SK-N-MC (cell line): ENCODE results near the gene TFF2.

Experiments used
- DNase-seq: peaks from one replicate; pipeline ENCODE4 v3.0.0-alpha.2; 2011; ENCODE audit warnings: low read depth, low spot score
- H3K27ac ChIP-seq: fragments of 200-600 bp; sonication (generic); 2 replicates; pipeline ENCODE4 v1.5.1; 2016; ENCODE audit warnings: mixed run types
- H3K36me3 ChIP-seq: fragments of 200-600 bp; sonication (generic); 2 replicates; pipeline ENCODE4 v1.6.1; 2017; ENCODE audit warnings: antibody characterized with exemption, low read length, mixed read lengths; ENCODE audit not compliant: insufficient read depth
- H3K4me3 ChIP-seq: fragments of 200-600 bp; sonication (generic); 2 replicates; pipeline ENCODE4 v1.5.1; 2016
- H3K9ac ChIP-seq: fragments of 200-600 bp; sonication (generic); 2 replicates; pipeline ENCODE4 v1.8.0; 2017; ENCODE audit warnings: mixed run types, mixed read lengths; ENCODE audit not compliant: insufficient read length
- H3K9me3 ChIP-seq: fragments of 200-600 bp; sonication (generic); 2 replicates; pipeline ENCODE4 v1.6.1; 2017; ENCODE audit warnings: low read depth, mild to moderate bottlenecking, antibody characterized with exemption, low read length, moderate library complexity, mixed read lengths
- EZH2 ChIP-seq: fragments of 200-600 bp; sonication (generic); IDR thresholded peaks from one replicate; pipeline ENCODE4 v1.6.1; 2017; ENCODE audit warnings: antibody characterized with exemption
- FOXP2 ChIP-seq: optimal IDR thresholded peaks from 2 replicates; pipeline ENCODE3; 2011; ENCODE audit warnings: mild to moderate bottlenecking, moderate library complexity; ENCODE audit not compliant: insufficient read depth; ENCODE audit errors: extremely low read length, control extremely low read depth
- POLR2AphosphoS5 ChIP-seq: IDR thresholded peaks from 2 replicates; pipeline ENCODE4 v1.6.1; 2012; ENCODE audit warnings: mild to moderate bottlenecking, low read depth, low read length, borderline replicate concordance

Gene TFF2

DNA sequence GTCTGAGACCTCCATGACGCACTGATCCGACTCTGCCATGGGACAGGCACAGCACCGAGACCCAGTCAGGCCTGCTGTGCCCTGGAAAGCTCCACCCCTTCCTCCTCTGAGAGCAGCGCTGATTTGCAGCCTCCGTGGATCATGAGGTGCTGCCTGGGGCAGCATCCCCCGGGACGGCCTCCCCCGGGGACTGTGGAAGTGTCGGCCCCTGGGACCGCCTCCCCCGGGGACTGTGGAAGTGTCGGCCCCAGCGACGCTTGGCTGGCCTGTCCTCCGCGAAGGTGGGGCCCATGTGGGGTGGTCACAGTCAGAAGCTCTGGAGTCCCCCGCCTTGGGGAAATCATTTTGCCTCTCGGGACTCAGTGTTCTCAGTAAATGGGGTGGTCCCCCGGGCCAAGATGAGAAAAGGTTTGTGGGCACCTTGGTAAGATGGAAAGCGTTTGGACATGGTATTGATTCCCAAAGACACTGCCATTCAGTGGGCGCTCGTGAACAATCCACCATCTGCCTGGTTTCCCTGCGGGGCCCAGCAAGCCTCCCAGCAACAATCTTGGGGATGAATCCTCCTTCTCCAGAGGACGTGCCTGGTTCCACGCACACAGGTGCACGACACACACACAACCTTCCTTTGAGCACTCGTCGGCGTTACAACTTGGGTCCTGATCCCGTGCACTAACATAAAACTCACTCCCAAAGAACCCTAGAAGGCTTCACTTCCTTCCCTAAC lies 3.0 kb downstream of the TFF2 start:
- no peak overlapping the region for H3K27ac ChIP-seq
- no peak overlapping the region for H3K9ac ChIP-seq
- no peak for DNase-seq
- no peaks in the 10 kb centered on the region for H3K9me3 ChIP-seq
- H3K36me3 ChIP-seq, result no peaks in the 10 kb centered on the region
- no peak overlapping the region for H3K4me3 ChIP-seq
- TF ChIP-seq EZH2 (no peak), FOXP2 (no peak), POLR2AphosphoS5 (no peak)

DNA sequence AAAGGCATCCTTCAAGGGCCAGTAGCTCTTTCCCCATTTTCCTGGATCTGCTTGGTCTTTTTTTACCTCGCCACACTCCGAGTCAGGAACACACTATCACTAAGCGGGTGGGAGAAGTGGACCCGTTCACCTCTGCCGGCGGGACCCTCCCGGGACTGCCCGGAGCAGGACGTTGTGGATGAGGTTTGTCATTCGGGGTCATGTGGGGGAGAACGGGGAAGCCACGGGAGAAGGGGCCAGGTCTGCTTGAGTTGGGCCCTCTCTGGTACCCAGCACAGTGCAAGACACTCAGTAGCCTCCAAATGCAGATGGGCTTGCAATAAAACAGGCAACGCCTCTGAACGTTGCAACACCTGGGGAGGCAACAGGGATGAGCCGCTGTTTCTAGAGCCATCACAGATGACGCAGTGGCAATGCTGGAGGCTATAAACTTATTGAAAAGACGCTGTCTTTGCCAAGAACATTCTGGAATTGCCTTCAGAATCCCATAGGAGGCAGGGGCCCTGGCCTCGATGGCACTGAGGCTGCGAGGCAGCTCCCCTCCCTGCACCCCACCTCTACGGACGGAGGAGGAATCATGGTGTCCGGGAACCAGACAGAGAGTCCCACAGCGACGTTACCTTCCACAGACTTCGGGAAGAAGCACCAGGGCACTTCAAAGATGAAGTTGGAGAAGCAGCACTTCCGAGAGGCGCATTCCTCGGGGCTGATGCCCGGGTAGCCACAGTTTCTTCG lies 3.8 kb downstream of the TFF2 start:
- no peaks in the 10 kb centered on the region for H3K36me3 ChIP-seq
- H3K27ac ChIP-seq, result no peak overlapping the region
- H3K4me3 ChIP-seq, result no peak overlapping the region
- no peak for TF ChIP-seq POLR2AphosphoS5
- no peaks in the 10 kb centered on the region for H3K9me3 ChIP-seq
- H3K9ac ChIP-seq, result no peak overlapping the region
- DNase-seq, result no peak

DNA sequence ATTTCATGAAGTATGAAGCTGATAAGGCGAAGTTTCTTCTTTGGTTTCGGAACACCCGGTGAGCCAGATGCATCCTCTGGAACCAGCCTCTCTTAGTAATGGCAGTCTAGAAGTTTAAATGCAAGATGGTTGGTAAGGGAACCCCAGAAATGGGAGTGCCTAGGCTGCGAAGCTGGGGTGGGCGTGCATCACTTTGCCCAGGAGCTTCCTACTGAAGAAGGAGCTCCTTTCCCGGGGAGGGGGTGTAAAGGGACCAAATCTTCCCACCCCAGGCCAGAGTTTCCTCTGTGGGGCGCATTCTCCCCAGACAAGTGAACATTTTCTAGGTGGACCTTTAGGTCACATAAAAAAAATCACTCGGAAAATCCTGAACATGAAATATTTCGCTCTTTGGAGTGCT lies 4.4 kb downstream of the TFF2 start:
- DNase-seq, result no peak

DNA sequence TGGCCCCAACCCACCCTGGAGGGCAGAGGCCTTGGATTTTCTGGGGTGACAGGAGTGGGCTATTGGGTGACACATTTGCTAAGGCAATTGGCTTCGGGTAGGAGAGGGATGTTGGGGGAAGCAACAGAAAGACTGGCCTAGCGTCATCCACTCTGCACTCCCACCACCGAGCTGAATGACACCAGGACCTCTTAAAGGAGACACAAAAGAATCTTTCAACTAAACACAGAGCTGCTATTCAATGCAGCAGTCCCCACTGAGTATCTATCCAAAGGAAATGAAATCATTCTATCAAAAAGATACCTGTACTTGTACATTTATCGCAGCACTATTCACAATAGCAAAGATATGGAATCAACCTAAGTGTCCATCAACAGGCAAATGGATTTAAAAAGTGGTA lies 6.2 kb downstream of the TFF2 start:
- no peak overlapping the region for H3K27ac ChIP-seq
- H3K36me3 ChIP-seq, result no peaks in the 10 kb centered on the region
- H3K4me3 ChIP-seq, result no peak overlapping the region
- H3K9ac ChIP-seq, result no peak overlapping the region
- DNase-seq, result no peak
- H3K9me3 ChIP-seq, result no peaks in the 10 kb centered on the region
- TF ChIP-seq EZH2, result no peak
- TF ChIP-seq FOXP2, result no peak

More for the DNA sequence above, 4.4 kb downstream of the TFF2 start:
- Histone ChIP-seq H3K36me3 (no peaks in the 10 kb centered on the region), H3K9me3 (no peaks in the 10 kb centered on the region), H3K4me3 (no peak overlapping the region), H3K9ac (no peak overlapping the region), H3K27ac (no peak overlapping the region)
- TF ChIP-seq POLR2AphosphoS5 (no peak), EZH2 (no peak), FOXP2 (no peak)

DNA sequence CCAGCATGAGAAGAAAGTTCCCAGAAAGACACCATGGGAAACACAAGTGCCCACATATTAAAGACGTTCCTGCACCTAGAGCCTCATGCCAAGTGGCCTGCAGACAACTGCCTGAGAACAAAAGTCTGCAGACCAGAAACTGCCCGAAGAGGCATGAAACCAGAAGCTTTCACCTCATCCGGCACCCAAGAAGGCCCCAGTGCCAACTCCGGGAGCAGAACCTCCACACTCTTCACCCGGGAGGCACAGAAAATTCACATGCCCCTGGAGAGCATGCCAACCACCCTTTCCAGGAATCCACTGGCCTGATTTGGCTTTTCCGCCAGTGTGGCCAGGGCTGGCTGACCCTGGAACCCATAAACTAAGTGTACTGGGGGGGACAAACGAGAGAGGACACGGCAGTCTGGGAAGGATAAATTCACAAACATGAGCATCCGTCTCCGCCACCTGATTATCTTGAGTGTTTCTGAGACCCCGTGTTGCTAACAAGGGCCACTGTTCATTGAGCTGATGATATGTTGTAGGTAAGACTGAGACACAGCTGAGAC lies 6.8 kb downstream of the TFF2 start:
- no peak overlapping the region for H3K27ac ChIP-seq
- no peaks in the 10 kb centered on the region for H3K36me3 ChIP-seq
- no peaks in the 10 kb centered on the region for H3K9me3 ChIP-seq
- TF ChIP-seq EZH2 (no peak), POLR2AphosphoS5 (no peak), FOXP2 (no peak)
- no peak for DNase-seq
- no peak overlapping the region for H3K9ac ChIP-seq
- no peak overlapping the region for H3K4me3 ChIP-seq

DNA sequence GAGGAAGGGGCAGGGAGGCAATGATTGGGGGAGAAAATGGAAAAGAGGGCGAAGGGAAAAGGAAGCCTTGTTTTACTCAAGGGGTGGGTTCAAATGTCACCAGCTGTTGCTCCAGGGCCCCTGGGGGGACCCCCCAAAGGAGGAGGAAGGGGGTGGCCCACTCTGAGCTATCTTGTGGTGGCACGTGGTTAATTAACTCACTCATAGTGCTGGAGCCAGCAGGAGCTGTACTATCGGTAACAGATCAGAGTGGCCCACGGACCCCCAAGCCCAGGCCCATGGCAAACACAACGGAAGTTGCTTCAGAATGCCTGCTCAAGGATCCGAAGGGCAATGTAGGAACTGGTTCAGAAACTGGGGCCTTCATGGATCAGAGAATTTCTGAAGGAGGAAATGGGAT lies 7.2 kb downstream of the TFF2 start:
- TF ChIP-seq EZH2 (no peak), FOXP2 (no peak), POLR2AphosphoS5 (no peak)
- DNase-seq, result no peak
- Histone ChIP-seq H3K4me3 (no peak overlapping the region), H3K9ac (no peak overlapping the region), H3K9me3 (no peaks in the 10 kb centered on the region), H3K27ac (no peak overlapping the region), H3K36me3 (no peaks in the 10 kb centered on the region)

DNA sequence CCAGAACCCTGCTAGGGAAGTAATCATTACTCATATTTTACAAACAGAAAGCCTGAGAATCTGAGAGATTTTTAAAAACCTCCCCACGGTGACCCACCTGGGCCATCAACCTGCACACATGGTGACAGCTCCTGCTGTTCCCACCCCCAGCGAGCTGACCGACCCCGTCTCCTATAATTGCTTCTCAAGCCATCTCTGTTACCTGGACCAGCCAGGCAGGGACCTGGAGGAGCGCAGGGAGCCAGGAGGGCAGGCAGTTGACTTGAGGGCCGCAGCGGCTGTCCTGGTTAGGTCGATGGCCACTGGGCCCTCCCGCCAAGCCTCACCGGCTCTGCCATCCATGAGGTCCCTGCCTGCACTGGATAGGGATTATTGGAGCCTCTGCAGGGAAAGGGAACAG lies 7.7 kb downstream of the TFF2 start:
- H3K9ac ChIP-seq, result no peak overlapping the region
- no peak for DNase-seq
- H3K9me3 ChIP-seq, result no peaks in the 10 kb centered on the region
- TF ChIP-seq FOXP2 (no peak), POLR2AphosphoS5 (no peak), EZH2 (no peak)
- H3K4me3 ChIP-seq, result no peak overlapping the region
- no peak overlapping the region for H3K27ac ChIP-seq
- H3K36me3 ChIP-seq, result no peaks in the 10 kb centered on the region

DNA sequence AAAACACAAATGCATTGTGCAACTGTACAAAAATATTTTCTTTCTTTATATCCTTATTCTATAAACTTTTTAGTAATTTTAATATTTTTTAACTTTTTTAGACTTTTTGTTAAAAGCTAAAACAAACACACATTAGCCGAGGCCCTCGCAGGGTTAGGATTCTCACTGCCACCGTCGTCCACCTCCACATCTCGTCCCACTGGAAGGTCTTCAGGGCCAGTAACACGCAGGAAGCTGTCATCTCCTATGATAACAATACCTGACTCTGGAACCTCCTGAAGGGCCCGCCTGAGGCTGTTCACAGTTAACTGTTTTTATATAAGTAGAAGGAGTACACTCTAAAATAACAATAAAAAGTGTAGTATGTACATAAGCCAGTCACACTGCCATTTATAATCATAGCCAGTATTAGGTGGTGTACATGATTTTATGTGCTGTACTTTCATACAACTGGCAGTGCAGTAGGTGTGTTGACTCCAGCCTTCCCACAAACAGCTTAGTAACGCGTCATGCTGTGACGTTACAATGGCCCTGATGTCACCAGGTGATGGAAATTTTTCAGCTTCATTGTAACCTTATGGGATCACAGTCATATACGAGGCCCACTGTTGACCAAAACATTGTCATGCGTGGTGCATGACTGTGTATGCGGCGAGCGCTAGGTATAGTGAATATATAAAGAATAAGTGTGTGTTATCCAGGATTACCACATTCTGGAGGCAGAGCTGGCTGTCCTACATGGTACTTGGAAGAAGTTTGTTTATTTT lies 8.8 kb downstream of the TFF2 start:
- H3K9me3 ChIP-seq, result no peaks in the 10 kb centered on the region
- no peak for TF ChIP-seq EZH2
- TF ChIP-seq FOXP2, result no peak
- TF ChIP-seq POLR2AphosphoS5, result no peak
- no peak for DNase-seq
- H3K36me3 ChIP-seq, result no peaks in the 10 kb centered on the region
- H3K9ac ChIP-seq, result no peak overlapping the region
- no peak overlapping the region for H3K4me3 ChIP-seq
- H3K27ac ChIP-seq, result no peak overlapping the region
